Stimulated activated CD4-positive, alpha-beta T cell treated with anti-CD3 and anti-CD28 coated beads, Interleukin-15, amount 100 ng/mL, for 24 hours (primary cell): Measurements from ENCODE around the gene CHAC1.
"Not testable (repeated sequence)": the region's sequence is repeated elsewhere in the genome, so short reads cannot be mapped to it uniquely, and the experiment has no call there.

Experiments used
- DNase-seq: peaks from one replicate; pipeline ENCODE4 v3.0.0-alpha.2; 2020

Gene CHAC1

DNA sequence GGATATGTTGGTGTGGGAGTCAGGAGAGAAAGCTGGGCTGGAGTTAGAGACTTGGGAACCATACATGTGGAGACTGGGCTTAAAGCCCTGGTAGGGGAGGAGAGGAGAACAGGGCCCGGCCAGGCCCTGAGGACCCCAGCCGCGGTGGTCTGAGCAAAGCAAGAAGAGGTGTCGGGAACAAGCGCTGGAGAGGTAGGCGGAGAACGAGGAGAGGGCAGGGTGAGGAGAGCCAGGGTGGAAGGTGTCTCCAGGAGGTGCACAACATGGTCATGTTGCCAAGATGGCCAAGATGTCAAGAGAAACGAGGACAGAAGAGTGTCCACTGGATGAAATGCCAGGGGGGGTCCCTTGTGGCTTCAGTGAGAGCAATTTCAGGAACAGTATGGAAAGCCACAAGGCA, 5.5 kb downstream of the CHAC1 start:
- DNase-seq, result no peak

DNA sequence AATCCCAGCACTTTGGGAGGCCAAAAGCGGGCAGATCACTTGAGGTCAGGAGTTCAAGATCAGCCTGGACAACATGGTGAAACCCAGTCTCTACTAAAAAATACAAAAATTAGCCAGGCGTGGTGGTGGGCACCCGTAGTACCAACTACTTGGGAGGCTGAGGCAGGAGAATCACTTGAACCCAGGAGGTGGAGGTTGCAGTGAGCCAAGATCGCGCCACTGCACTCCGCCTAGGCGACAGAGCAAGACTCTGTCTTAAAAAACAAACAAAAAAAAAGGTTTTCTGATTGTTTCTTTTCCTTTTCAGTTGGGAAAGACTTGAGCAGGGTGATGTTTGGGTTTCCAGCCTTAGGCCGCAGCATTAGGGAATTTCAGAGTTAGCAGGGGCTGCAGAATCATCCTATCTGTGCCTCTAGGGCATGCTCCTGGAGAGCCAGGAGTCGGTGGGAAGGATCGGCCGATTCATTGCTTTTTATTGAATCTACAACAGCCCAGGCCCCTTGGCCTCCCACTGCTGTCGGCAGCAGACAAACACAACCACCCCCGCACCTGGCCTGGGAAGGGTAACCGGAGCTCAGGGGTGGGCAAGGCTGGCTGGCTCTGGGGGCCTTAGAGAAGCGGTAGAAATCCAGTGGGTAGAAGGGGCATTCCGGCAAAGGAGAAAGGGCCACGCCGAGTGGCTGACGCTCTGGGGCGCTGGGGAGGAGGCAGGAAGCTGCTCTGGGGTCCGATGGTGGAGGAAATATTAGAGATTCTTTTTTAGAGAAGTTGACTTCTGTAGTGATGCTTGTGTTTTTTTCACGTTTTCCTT, 6.3 kb downstream of the CHAC1 start:
- DNase-seq, result no peak

GRCh38 chr15:40960151-40960885, 7.0 kb downstream of the CHAC1 start:
- no peak for DNase-seq

- no peak for DNase-seq
Measured at GRCh38 chr15:40960925-40961324, 7.7 kb downstream of the CHAC1 start.

DNA sequence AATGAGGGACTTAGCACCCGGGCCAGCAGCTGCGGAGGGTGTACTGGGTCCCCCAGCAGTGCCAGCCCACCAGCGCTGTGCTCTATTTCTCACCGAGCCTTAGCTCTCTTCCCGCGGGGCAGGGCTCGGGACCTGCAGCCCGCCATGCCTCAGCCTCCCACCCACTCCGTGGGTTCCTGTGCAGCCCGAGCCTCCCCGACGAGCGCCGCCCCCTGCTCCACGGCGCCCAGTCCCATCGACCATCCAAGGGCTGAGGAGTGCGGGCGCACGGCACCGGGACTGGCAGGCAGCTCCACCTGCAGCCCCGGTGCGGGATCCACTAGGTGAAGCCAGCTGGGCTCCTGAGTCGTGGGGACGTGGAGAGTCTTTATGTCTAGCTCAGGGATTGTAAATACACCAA, 8.5 kb downstream of the CHAC1 start:
- not testable (repeated sequence) for DNase-seq

- not testable (repeated sequence) for DNase-seq
Measured at GRCh38 chr15:40962317-40962716, 9.0 kb downstream of the CHAC1 start.

DNA sequence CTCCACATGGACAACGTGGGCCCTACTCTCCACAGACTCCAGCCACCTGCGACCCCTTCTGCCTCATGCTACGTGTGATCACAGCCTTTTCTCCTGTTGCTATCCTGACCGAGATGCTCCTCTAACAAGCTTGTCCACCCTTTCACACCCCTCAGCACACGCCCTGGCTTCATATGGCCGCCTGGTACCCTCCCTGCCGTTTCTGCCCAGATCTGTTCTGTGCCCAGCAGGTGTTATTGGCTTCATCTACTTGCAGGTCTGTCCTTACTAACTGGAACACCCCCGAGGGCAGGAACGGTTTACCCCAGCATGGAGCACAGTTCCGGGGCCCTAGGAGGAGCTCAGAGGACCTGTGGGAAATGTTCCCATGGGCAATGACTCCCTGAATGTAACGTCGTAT, 9.9 kb downstream of the CHAC1 start:
- DNase-seq, result no peak

DNA sequence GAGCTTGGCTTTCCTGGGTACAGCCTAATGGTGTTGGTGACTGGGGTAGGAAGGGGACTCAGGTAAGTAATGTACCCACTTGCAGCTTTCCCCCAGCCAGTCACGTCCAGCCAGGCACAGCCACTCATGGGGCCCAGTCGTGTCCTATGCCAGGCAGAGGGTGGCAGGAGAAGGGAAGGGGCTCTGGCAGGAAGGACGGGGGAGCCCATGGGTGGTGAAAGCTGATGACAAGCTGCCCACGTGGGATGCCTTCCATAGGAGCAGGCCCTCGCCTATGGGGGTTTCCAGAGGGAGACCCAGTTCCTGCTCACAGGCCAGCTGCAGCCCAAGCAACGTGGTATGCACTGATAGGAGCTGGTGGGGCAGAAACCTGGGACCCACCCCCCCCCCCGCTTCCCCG, 10.7 kb downstream of the CHAC1 start:
- DNase-seq, result no peak

- no peak for DNase-seq
Measured at GRCh38 chr15:40964634-40965033, 11.4 kb downstream of the CHAC1 start.

DNA sequence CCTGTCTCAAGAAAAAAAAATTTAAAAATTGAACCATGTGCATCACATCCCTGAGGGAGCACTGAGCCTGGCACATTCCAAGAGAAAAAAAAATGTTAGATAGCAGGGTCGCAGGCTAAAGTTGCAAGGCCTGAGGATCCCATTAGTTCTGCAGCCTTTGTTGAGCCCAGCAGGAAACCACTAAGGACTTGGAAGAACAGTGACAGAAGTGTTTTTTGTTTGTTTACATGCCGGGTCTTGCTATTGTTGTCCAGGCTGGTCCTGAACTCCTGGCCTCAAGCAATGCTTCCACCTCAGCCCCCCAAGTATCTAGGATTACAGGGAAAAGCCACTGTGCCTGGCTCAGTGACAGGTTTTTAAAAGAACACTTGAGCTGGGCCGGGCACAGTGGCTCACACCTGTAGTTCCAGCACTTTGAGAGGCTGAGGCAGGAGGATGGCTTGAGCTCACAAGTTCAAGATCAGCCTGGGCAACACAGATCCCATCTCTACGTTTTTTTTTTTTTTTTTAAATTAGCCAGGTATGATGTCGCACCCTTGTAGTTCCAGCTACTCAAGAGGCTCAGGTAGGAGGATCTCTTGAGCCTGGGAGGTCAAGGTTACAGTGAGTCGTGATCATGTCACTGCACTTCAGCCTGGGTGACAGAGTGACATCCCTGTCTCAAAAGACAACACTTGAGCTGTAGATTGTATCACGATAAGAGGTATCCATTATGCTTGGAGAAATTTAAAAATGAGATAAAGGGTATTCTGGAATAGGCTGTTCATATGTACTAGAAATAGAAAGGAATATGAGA, 15.2 kb downstream of the CHAC1 start:
- no peak for DNase-seq

DNA sequence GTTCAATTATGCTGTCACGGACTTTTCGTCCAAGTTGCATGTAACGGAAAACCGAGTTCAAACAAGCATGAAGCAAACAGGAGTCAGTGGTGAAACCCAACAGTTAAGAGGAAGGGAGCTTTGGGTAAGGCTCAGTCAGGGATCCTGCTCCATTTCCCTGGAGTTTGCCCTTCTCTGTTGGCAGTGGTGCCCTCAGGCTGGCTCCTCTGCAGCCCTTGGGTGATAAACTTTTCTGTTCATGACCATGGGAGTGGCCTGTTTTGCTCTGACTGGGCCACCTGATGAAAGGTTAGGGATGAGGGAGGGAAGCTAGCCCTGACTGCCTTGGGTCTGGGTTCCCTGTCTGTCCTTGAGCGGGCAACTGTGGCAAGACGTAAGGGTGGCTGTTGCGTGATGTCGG, 16.1 kb downstream of the CHAC1 start:
- DNase-seq, result no peak

DNA sequence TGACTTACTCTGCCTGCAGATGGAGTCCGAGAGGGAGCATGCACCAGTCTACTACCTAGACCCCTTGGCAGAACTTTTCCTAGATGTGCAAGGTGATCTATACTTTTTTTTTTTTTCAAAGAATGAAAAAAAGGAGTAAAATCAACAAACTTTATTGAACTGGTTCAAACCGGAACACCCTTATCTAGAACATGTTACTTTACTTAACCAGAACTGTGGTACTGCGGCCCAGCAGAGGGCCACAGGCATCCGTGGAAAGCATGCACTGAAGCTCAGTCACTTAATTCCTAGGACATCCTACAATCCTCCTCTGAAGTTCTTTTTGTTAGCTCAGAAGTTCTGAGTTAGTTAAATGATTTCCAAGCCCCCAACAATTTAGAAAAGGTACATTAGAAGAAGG, 21.6 kb downstream of the CHAC1 start:
- DNase-seq, result no peak

DNA sequence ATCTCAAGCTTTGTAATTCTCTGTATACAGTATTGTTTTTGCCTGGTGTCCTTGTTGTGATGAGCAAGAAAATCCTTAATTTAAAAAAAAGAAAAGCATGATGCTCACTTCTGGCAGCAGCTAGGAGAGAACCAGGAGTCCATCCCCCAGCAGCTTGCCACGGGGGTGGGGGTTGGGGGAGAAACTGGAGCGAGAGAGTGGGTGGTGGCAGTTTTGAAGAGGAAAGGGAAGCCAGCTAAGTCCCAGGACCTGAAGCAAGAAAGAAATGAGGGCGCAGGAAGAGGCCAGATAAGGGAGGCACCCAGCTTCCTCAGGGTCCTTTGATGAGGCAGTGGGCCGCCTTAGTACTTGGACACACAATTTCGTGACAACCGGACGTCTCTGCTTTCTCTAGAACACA, 23.5 kb downstream of the CHAC1 start:
- DNase-seq, result no peak

DNA sequence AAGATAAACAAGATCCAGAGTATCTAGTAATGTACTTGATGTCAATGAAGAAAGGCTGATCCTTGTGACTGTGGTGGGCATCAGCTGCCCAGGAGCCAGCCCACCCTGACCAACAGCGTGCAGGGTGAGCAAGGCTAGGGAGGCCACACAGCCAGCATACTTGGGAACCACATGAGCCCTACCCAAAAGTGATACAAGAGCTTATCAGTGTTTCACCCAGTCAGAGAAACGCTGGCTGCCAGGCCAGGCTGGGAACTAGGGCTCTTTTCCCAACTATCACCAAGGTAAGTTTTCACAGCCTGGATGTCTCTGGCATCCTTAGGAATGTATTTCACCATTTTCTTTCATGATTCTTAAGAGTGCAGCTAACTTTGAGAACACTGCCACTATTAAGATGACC, 24.9 kb downstream of the CHAC1 start:
- no peak for DNase-seq

- no peak for DNase-seq
Measured at GRCh38 chr15:40978562-40978961, 25.3 kb downstream of the CHAC1 start.

GRCh38 chr15:40981186-40981585, 27.9 kb downstream of the CHAC1 start:
- DNase-seq, result no peak

DNA sequence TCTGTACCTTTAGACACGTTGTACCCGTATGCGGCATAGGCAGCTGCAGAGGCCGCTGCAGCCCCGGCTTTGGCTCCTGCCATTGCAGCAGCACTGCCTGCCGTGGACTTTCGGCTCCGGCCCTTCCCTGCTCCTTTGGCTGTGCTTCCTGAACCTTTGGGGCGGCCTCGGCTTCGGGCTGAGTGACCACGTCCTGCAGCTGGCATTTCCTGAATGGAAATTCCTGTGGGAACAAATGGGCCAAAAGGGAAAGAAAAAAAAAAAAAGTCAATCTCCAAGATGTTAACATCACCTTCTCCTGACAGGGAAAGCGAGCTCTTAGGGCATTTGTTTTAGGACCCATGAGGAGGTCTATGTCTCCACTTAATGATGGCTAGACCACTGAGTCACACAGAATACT, 29.6 kb downstream of the CHAC1 start:
- DNase-seq, result no peak

DNA sequence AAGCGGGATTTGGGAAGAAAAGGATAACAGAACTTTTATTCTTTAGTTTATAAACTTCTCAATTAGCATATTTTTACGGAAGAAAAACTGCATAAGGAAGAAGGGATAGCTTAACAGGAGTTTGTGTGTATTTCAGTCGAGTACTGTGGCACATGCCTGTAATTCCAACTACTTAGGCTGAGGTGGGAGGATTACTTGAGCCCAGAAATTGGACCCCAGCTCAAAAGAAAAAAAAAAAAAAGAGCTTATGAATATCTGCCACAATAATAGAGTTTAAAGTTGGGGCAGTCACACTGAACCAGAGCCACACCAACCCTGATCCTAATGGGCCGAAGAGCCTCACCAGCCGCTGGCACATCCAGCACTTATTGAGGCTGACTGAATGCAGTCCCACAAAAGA, 31.1 kb downstream of the CHAC1 start:
- DNase-seq, result no peak

GRCh38 chr15:40984964-40985363, 31.7 kb downstream of the CHAC1 start:
- no peak for DNase-seq

GRCh38 chr15:40985541-40986330, 32.5 kb downstream of the CHAC1 start:
- DNase-seq, result no peak

GRCh38 chr15:40986820-40987219, 33.5 kb downstream of the CHAC1 start:
- no peak for DNase-seq

GRCh38 chr15:40988156-40988555, 34.9 kb downstream of the CHAC1 start:
- DNase-seq, result no peak

GRCh38 chr15:40990080-40990479, 36.8 kb downstream of the CHAC1 start:
- no peak for DNase-seq
